ENCODE measurements around the gene METTL15. TPM values are rescaled to one million over a fixed set of nuclear protein-coding genes. Genes with fewer than 3 reads are reported as not detected.

METTL15 gene
- total and polyA plus RNA-seq, 2 of the 8 experiments (the other 6 are each of a cell fraction or from before 2014, with no cell fraction given) = 5.4 to 10.5 TPM

GRCh38 chr11:28338371-28338770 is 230.2 kb downstream of the METTL15 start:
- Histone ChIP-seq H2BK5ac (ENCODE audit: low read depth, low read length) (no peak overlapping the region), H3K4ac (replicated peaks; ENCODE audit: insufficient read length, low read depth, low read length) (no peak overlapping the region), H3K4me1 (replicated peaks in 1 of 4; ENCODE audit: control insufficient read depth in 3 of 4, insufficient read depth in 4 of 4, low read length in 3 of 4) (no peaks in the 10 kb centered on the region), H3K56ac (replicated peaks; ENCODE audit: insufficient read length, low read depth, low read length) (no peak overlapping the region), H3K23ac (ENCODE audit: insufficient read length) (no peak overlapping the region), H2BK15ac (ENCODE audit: low read length) (no peak overlapping the region), H3K4me3 (ENCODE audit: extremely low read depth in 1 of 4, insufficient read depth in 2 of 4, low read depth in 3 of 4, low read length in 4 of 4) (no peak overlapping the region), H3K27me3 (replicated peaks in 1 of 4; ENCODE audit: control insufficient read depth in 3 of 4, extremely low read depth in 1 of 4, insufficient read depth in 3 of 4, low read length in 3 of 4) (no peaks in the 10 kb centered on the region), H4K20me1 (replicated peaks in 1 of 2; ENCODE audit: control insufficient read depth in 1 of 2, insufficient read depth in 2 of 2, low read length in 2 of 2) (no peaks in the 10 kb centered on the region), H4K91ac (replicated peaks; ENCODE audit: insufficient read length, low read length) (no peak overlapping the region), H3K79me1 (ENCODE audit: low read depth, low read length) (no peaks in the 10 kb centered on the region), H2AFZ (ENCODE audit: low read length) (no peak overlapping the region), H3K9me3 (ENCODE audit: insufficient read depth in 2 of 2, low read depth in 1 of 2, low read length in 1 of 2) (peaks cover 7 to 14% of the 10 kb centered on the region in 2 experiments; a peak in 2 of 4 replicates), H3K18ac (ENCODE audit: extremely low read depth, low read length) (no peak overlapping the region), H2BK20ac (ENCODE audit: low read length) (no peak overlapping the region), H3K9ac (replicated peaks in 1 of 4; ENCODE audit: extremely low read depth in 1 of 4, low read depth in 3 of 4, low read length in 3 of 4) (no peak overlapping the region), H3K36me3 (ENCODE audit: control insufficient read depth in 2 of 4, insufficient read depth in 4 of 4, low read length in 3 of 4) (no peaks in the 10 kb centered on the region), H3K14ac (ENCODE audit: insufficient read length) (no peak overlapping the region), H3K79me2 (ENCODE audit: control insufficient read depth in 1 of 2, insufficient read depth in 2 of 2, low read length in 2 of 2) (no peaks in the 10 kb centered on the region), H2BK120ac (replicated peaks; ENCODE audit: low read depth, low read length) (no peak overlapping the region), H2BK12ac (ENCODE audit: low read depth, low read length) (no peak overlapping the region), H3K4me2 (ENCODE audit: insufficient read depth in 1 of 2, low read depth in 2 of 2, low read length in 2 of 2) (no peak overlapping the region), H3K23me2 (ENCODE audit: low read depth, low read length) (no peaks in the 10 kb centered on the region), H4K5ac (ENCODE audit: insufficient read length, low read depth, low read length) (no peak overlapping the region), H4K8ac (ENCODE audit: extremely low read depth, insufficient read depth, low read length) (no peak overlapping the region), H2AK5ac (ENCODE audit: low read depth, low read length) (no peak overlapping the region), H3K27ac (ENCODE audit: low read depth, low read length) (no peak overlapping the region)
- 90% methylated on average over 3 of the region's 3 CpGs; no CpG with 5 or more reads in 1 of the 2 experiments for WGBS, 2 experiments (ENCODE audit: extremely low coverage in 1 of 2, insufficient coverage in 1 of 2, insufficient read length in 1 of 2, insufficient replicate concordance in 2 of 2, low coverage in 1 of 2, low lambda C conversion rate in 2 of 2, missing lambda C conversion rate in 1 of 2)
- TF ChIP-seq POLR2AphosphoS5 (IDR thresholded peaks at IDR 0.05; ENCODE audit: low read depth, low read length) (no peak), KDM5A (IDR thresholded peaks at IDR 0.05; ENCODE audit: low read length) (no peak), CBX8 (IDR thresholded peaks at IDR 0.05; ENCODE audit: borderline replicate concordance, low read depth, low read length) (no peak), SP2 (IDR thresholded peaks at IDR 0.05; ENCODE audit: low read length) (no peak), RFX5 (IDR thresholded peaks at IDR 0.05; ENCODE audit: borderline replicate concordance, low read depth, low read length) (no peak), CTBP2 (IDR thresholded peaks at IDR 0.05; ENCODE audit: borderline replicate concordance, insufficient read depth, insufficient read length, low read length) (no peak), GTF2F1 (IDR thresholded peaks at IDR 0.05; ENCODE audit: borderline replicate concordance, low read depth, low read length) (no peak), GABPA (IDR thresholded peaks at IDR 0.05; ENCODE audit: borderline replicate concordance, insufficient read depth, low read length) (no peak)
- ChIA-PET CTCF (ENCODE audit: partially characterized antibody) (interaction anchor here (1.1 to 1.3 kb wide), 2 partner anchors 191 to 821 kb away, joined by 3 read pairs; no protein-coding TSS in a partner anchor), POLR2A (ENCODE audit: partially characterized antibody) (no interaction called here)
- no peak for FAIRE-seq
- DNase-seq (ENCODE audit: low read depth in 1 of 2, low spot score in 2 of 2) = no peak
